Urothelium cell line (cell line): Measurements from ENCODE around the gene ZBTB20.

Experiments used
- DNase-seq: peaks from one replicate; pipeline ENCODE4 v3.0.0; 2011; ENCODE audit warnings: low spot score, mixed read lengths
- FAIRE-seq: peaks from 2 replicates; lab custom pipeline; 2011; peaks lifted over from hg19 to GRCh38; lab: Jason Lieb, UNC

The ZBTB20 gene

DNA sequence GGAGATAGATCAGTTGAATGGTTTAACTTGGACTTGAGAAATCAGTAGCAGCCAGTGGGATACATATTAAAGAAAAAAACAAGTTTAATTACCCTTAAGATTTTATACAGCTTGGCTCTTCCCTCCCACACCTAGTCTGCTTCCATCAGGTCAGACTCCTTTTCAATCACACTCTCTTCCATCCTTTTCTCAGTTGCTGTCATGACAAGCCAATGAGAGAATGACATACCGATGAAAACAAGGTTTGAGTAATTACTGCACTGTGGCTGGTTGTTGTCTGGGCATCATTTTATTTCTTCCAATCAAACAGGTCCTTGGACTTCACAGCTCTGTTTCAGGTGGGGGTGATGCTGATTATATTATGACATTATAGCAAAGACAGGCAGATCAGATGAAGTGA lies 424.6 kb downstream of the ZBTB20 start:
- FAIRE-seq, result no peak
- DNase-seq, result no peak

DNA sequence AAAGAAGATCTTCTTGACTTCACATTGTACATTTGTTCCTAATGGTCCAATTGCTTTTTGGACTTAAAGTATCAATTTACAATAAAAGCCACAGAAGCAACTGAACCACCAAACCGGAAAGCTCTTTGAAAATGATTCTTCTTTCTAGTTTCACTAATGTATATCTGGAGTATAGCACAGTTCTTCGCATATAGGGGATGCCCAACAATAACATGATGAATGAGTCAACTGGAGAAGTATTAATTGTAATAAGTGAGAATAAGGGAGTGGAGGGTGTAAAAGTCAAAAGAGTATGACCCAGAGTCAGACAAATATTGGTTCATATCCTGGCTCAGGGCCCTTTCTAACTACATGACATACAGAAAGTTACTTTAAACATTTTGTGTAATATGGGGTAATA lies 425.2 kb downstream of the ZBTB20 start:
- DNase-seq (no peak), FAIRE-seq (no peak)

GRCh38 chr3:114721209-114721608 lies 425.9 kb downstream of the ZBTB20 start:
- DNase-seq, result no peak
- FAIRE-seq, result no peak

- no peak for DNase-seq
- FAIRE-seq, result no peak
Measured at GRCh38 chr3:114718898-114719210, 428.2 kb downstream of the ZBTB20 start.

- FAIRE-seq (no peak), DNase-seq (no peak)
Measured at GRCh38 chr3:114718071-114718897, 428.8 kb downstream of the ZBTB20 start.

DNA sequence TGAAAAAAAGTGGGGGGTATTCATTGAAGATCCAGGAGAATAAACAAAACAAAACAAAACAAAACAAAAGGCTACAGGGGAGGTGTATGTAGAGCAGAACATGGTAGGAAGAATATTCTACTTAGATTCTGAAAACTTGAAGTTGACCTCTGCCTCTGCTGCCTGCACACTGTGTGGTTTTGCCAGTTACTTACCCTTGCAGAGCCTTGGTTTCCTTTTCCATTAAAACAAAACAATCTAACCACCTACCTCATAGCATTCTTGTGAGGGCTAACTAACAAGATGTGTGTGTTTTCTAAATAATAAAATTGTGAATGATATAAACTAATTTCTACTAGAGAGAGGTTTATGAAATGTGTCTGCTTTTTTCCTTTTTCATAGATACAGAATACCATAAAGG lies 430.2 kb downstream of the ZBTB20 start:
- DNase-seq, result no peak
- FAIRE-seq, result no peak

- FAIRE-seq (no peak), DNase-seq (no peak)
Measured at GRCh38 chr3:114716126-114716525, 431.0 kb downstream of the ZBTB20 start.

- no peak for FAIRE-seq
Measured at GRCh38 chr3:114714957-114715460, 432.1 kb downstream of the ZBTB20 start.

GRCh38 chr3:114714237-114714636 lies 432.9 kb downstream of the ZBTB20 start:
- DNase-seq, result no peak

More at GRCh38 chr3:114714957-114715460, 432.1 kb downstream of the ZBTB20 start:
- DNase-seq, result no peak

GRCh38 chr3:114712728-114713492 lies 434.2 kb downstream of the ZBTB20 start:
- no peak for FAIRE-seq
- no peak for DNase-seq

More at GRCh38 chr3:114714237-114714636, 432.9 kb downstream of the ZBTB20 start:
- FAIRE-seq, result no peak

DNA sequence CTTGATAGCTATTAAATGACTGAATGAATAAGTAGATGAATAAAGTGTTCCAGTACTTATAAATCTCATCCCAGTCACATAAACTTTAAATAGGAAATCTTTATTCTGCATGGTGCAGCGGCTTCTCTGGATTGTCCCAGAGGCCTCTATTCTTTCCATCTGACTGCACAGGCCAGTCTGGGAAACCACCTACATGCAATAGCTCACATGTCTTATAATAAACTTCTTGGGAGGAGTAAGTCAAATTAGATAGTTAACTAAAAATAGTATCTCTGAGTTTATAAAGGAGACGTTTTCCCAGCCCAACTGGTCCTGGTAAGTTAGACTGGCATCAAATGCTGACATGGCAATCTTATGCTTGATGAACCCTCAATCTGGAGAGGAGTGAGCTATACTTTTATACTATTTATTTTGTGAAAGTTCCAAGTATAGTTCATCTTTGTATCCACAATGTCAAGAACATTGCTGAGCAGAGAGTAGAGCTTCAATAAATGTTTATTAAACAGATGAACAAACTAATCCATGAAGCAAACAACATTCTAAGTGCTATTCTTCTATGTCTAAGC lies 435.7 kb downstream of the ZBTB20 start:
- DNase-seq (no peak), FAIRE-seq (no peak)

- DNase-seq (no peak), FAIRE-seq (no peak)
Measured at GRCh38 chr3:114709102-114709501, 438.0 kb downstream of the ZBTB20 start.

- no peak for DNase-seq
- FAIRE-seq, result peak; percentile 76
Measured at GRCh38 chr3:114707252-114707860, 439.7 kb downstream of the ZBTB20 start.

GRCh38 chr3:114706591-114707232 lies 440.4 kb downstream of the ZBTB20 start:
- DNase-seq (peak; percentile 64), FAIRE-seq (peak; percentile 13)

DNA sequence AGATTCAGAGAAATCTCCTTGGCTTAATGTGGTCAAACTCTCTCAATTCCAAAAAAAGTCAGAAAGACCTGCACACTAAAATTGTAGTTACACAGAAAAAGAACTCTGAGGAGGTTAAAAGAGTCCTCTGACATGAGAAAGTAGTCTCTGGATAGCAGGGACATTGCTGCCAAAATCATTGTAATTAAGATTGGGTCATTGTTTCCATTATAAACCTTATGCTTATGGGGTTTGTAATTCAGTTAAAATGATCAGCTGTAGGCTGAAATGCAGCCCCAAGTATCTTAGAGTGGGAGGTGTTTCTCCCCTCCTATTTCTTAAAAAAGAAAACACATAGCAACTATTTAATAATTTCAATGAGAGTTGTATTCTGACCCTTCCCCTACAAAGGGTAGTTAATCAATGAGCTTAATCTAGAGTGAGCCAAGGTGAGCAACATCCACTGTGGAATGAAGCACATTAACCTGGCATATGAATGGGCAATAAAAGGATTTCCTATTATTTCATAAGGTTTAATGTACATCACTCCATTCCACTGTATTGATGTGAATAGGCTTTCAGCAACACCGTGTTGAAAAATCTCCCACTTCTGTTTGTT lies 446.4 kb downstream of the ZBTB20 start:
- FAIRE-seq, result no peak
- DNase-seq, result no peak

- no peak for FAIRE-seq
- DNase-seq, result no peak
Measured at GRCh38 chr3:114698146-114699105, 448.7 kb downstream of the ZBTB20 start.

GRCh38 chr3:114697401-114697800 lies 449.7 kb downstream of the ZBTB20 start:
- FAIRE-seq (no peak), DNase-seq (no peak)

DNA sequence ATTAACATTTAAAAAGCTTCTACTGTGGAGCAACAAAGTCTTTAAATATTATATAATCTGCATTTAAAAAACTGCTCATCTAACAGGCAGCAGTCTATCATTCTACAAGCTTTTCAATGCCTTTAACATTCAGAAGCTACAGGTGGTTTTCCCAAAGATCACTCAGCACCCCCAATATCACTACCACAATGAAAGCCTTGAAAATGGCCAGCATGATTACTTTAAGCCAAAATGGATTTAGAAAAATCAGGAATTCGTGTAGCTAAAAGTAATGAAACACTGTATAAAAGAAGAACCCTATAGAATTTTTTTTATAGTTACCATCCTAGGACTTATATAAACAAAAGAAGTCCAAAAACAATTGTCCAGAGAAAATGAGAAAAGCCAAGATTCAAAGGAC lies 452.8 kb downstream of the ZBTB20 start:
- DNase-seq (no peak), FAIRE-seq (no peak)

GRCh38 chr3:114691871-114692270 lies 455.2 kb downstream of the ZBTB20 start:
- DNase-seq (no peak), FAIRE-seq (no peak)
